Heart left ventricle (tissue), 13 donors: Measurements from ENCODE around the gene ST8SIA6.

Experiments used
- CTCF ChIP-seq, 12 donors: fragments of 200-600 bp; sonication (generic) in 4 of 12; IDR thresholded peaks; one replicate each; pipeline versions ENCODE4 v1.5.0 to v1.8.0; 2018 to 2022; ENCODE audit warnings: antibody characterized with exemption in 12 of 12, mild to moderate bottlenecking in 5 of 12
- POLR2A ChIP-seq, 2 donors: fragments of 450-650 bp; IDR thresholded peaks; one replicate each; pipeline ENCODE4 v1.6.1; 2017; ENCODE audit warnings: antibody characterized with exemption in 2 of 2, mild to moderate bottlenecking in 2 of 2, moderate library complexity in 2 of 2
- donor health status: ischemic (EF 13 %, LVEDD 7.1; RV severe dilation, severe dysfunction).
- donor health status: DM: no; HTN: yes; CAD: no.
- donor health status: DM: no; HTN: no; CAD: no.
- donor health status: ischemic (EF 25% LVEDD 6.9; RV normal size, moderate dysfunction).
- donor health status: ischemic (EF 25% LVEDD 5.7; RV mildly dilated, moderate dysfunction).
- donor health status: ischemic (EF 35%, LVEDD 5.7; RV mildly dilated, moderate dysfunction).
- donor health status: nonischemic (EF 11% LVEDD 7.7; RV severe dilation, severe dysfunction).
- donor health status: DM: yes; HTN: yes; CAD: no.
- donor health status: PGD.
- donor health status: ischemic (EF 29% LVEDD 5.4; RV normal size, mild dysfunction).
- donor health status: nonischemic (EF 23%, LVEDD 6.1; RV moderate dilation, normal function).

DNA sequence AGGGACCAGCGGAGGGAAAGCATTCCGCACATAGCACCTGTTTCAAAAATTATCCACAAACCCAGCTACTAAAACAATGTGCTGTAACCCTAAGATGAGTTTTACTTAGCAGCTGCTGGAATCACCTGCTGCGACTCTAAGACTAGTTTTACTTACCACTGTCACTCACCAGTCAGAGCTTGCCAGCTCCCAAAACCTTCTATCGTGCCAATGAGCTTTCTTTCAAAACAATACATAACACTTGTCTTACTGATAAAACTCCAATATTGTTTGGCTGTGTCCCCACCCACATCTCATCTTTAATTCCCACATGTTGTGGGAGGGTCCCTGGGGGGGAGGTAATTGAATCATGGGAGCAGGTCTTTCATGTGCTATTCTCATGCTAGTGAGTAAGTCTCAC, 18.4 kb downstream of the ST8SIA6 start:
- TF ChIP-seq CTCF (IDR thresholded peaks at IDR 0.05) (no peak), POLR2A (IDR thresholded peaks at IDR 0.05) (no peak)
